GM19035 (cell line): ENCODE measurements around the gene WDFY4.

ENCODE experiments used
- ATAC-seq: cut with Tn5 transposase; IDR thresholded peaks from one replicate; pipeline ENCODE4 v1.9.1; 2021; ENCODE audit not compliant: unreplicated experiment

The WDFY4 gene

GRCh38 chr10:48957361-48958151 lies 272.9 kb downstream of the WDFY4 start:
- ATAC-seq = no peak

DNA sequence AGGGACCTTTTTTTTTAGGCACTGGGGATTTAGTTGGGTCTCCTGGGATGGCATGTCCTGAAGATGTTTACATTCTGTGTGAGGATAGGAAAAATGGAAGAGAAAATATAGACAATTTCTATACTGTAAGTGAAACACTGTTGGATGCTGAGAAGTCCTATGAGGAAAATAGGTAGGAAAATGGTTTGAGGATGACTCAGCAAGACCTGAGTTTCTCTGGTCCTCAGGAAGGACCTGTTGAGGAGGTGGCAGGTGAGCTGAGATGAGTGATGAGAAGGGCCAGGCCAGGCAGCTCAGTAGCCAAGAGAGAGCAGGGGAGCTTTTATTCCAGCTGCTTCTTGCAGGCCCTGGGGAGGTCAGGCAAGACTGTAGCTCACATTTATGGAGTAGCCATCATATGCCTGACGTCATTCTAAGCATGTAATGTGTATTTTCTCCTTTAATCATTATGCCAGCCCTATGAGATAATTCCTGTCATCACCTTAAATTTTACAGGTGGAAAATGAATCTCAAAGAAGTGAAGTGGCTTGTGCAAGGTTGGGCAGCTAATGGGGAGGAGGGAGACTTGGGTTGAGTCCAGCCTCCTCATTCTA lies 274.0 kb downstream of the WDFY4 start:
- ATAC-seq = no peak

- no peak for ATAC-seq
These were observed 279.4 kb downstream of the WDFY4 start for GRCh38 chr10:48964038-48964437.

GRCh38 chr10:48965460-48965859 lies 280.8 kb downstream of the WDFY4 start:
- no peak for ATAC-seq

GRCh38 chr10:48968036-48968435 lies 283.4 kb downstream of the WDFY4 start:
- no peak for ATAC-seq

DNA sequence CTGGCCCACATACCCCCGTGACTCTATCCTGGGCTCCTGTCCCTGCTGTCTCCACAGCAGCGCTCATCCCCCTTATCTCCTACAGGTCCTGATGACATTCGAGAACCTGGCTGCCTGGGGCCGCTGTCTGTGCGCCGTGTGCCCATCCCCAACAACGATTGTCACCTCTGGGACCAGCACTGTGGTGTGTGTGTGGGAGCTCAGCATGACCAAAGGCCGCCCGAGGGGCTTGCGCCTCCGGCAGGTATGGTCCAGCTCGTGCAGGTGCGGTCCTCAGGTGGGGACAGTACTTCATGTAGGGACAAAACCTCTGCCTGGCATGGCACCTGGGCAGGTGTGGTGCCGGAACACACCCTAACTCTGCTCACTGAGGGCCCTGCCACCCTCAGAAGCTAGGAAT lies 285.4 kb downstream of the WDFY4 start:
- no peak for ATAC-seq

DNA sequence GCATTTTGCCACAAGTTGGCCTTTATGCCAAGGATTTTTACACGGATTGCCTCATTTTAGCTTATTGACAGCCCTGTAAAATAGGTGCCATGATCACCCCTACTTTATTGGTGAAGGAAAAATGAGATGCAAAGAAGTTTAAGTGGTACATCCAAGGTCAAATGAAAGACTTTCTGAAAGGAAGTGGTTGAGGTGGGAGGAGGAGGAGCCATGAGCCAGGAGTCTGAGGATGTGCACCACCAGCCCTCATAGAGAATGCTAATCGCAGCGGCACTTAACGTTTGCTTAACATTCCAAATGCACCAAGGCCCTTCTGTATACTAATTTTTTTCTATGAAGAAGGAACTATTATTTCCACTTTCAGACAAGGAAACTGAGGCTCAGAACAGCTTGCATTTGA lies 286.0 kb downstream of the WDFY4 start:
- no peak for ATAC-seq

DNA sequence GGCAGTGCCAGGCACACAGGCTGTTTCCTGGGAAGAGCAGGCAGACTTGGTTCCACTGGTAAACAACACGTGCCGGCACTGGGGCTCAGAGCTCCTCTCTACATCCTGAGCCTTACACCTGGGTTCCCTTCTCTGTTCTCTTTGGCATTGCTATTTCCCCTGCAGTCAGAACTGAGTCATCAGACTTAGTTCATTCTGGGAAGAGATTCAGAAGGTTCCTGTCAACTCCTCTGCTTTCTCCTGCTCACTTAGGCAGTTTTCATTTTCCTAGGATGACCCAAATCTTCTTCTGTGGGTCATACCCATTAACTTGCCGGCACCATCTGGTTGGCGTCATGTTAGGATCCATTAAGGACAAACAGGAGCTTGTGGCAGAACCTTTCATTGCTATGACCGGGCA lies 288.4 kb downstream of the WDFY4 start:
- ATAC-seq = no peak

- ATAC-seq = no peak
These were observed 290.0 kb downstream of the WDFY4 start for GRCh38 chr10:48974510-48975156.

- no peak for ATAC-seq
These were observed 291.5 kb downstream of the WDFY4 start for GRCh38 chr10:48976196-48976595.

DNA sequence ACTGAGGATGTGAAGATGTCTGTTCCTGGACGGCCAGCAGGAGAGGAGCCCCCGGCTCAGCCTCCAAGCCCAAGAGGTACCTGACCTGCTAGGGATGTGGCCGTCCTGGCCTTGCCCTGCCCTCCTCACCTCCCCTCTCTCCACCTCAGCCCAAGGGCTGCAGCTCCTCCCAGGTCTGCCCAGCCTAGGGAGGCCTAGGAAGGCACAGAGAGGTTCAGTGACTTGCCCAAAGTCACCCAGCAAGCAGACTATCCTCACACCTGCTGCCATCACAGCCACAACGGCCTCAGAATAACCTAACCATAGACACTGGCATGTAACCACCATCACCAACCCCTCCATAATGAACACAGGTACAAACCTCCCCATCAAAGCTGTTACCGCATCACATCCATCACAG lies 293.6 kb downstream of the WDFY4 start:
- ATAC-seq = no peak

- ATAC-seq = no peak
These were observed 296.7 kb downstream of the WDFY4 start for GRCh38 chr10:48981310-48981907.

DNA sequence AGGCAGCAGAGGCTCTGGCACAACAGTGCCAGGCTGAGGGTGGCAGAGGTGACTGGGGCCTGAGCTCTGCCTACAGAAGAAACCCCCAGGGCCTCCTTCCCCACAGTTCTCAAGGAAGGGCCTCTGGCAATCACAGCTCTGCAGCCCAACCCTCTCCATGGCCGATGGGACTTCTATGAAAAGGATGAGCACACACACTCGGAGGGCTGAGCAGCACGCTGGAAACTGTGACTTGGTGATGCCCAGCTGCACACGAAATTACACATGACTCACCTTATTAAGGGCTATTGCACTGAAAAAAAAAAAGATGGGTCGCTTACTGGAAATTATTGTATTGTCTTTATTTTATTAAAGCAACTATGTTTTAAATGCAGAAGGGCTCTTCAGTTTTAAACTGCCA lies 297.9 kb downstream of the WDFY4 start:
- no peak for ATAC-seq

- ATAC-seq = no peak
These were observed 299.1 kb downstream of the WDFY4 start for GRCh38 chr10:48983648-48984351.

DNA sequence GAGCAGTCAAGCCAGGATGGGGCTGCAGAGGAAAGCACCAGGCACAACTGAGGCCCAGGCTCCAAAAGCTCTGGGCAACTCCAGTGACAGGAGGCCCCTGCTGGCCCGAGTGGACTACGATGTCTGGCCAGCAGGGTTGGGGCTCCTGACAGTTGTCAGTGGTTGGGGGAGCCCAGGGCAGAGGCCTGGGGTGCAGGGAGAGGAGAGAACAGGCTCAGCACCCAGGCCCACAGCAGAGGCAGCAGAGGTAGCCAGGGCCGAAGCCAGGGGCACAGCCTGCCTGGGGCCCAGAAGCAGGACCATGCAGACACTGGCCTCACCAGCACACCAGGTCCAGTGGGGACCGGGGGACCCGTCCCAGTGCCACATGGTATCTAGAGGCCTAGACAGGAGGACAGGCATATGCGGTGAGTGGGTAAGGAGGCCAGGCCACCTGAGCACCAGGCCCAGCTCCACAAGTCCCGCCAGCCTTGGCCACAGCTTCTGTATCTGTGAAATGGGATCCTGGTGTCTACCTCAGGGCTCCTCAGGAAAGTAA lies 301.0 kb downstream of the WDFY4 start:
- no peak for ATAC-seq

DNA sequence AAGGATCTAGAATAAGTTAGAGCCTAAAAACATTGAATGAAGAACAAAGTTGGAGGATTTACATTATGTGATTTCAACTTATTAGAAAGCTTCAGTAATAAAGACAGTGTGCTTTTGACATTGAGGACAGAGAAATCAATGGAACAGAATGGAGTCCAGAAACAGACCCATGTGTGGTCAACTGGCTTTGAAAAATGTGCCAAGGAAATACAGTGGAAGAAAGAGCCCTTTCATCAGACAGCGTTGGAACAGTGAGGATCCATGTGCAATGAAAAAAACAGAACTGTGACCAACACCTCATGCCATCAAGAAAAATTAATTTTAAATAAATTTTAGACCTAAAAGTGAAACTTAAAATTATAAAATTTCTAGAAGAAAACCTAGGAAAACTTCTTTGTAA lies 305.6 kb downstream of the WDFY4 start:
- no peak for ATAC-seq

- ATAC-seq = no peak
These were observed 309.0 kb downstream of the WDFY4 start for GRCh38 chr10:48993627-48994026.

DNA sequence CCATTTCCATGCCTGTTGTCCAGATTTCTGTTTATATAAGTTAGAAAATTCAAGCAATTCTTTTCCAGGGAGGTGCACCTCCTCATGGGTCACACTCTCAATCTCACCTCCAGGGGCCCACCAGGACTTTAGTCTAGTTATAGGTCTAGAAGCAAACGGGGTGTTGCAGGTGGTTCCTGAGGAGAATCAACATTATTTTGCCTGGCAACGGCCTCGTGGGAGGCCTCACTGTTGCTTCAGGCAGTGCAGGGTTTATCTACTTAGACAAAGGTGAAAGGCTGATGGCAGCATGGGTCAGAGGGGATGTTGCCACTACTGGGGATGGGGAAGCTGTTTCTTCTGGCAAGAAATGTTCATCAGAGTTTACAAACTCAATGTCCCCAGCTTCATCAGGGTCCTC lies 311.7 kb downstream of the WDFY4 start:
- ATAC-seq = no peak

- ATAC-seq = no peak
These were observed 314.7 kb downstream of the WDFY4 start for GRCh38 chr10:48999346-48999745.

DNA sequence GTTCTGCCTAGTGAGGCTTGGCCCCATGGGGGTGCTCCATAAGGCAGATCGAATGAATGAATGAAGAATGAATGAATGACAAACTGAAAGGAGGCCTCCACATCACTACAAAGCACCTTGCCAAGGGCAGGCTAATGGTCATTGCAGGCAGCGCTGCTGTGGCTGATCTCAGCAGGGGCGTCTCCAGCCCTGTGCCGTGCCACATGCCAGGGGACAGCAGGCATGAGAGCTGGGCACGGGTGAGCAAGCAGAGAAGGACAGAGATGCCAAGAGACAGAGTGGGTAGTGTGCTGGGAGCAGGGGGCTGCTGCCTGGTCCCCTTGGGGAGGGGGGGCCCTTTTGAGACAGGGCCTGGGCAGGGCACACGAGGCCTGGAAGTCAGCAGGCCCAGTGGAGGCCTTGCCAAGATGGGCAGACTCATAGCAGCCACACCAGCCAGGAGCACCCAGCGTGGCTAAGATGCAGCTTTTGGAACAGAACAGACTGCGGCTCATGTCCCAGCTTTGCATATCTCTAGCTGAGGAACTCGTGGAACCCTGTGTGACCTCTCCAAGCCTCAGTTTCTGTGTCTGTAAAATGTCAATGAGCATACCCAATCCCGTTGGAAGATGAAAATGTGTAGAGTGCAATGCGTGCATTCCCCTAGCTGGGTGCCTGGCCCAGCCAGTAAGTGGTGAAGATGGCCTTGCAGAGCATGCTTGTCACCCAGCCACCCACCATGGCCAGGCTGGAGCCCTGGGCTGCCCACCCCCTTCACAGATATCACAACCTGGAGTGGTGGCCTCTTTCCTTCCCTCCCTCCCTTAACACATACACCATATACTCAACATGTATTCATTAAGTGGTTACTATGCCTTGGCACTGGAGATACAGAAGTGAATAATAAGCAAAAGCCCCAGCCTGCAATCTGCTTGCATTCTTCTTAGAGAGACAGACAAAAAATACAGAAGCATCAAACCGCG lies 316.0 kb downstream of the WDFY4 start:
- ATAC-seq = no peak
